ENCODE data around the gene ZNF2. TPM values are rescaled to one million over a fixed set of nuclear protein-coding genes. Genes with fewer than 3 reads are reported as not detected.
A peak's percentile ranks its signal among the peaks of the same experiment; 100 is the strongest.

ZNF2 gene
- polyA plus RNA-seq, 1 donor from 2014 or later = 4.1 TPM

DNA sequence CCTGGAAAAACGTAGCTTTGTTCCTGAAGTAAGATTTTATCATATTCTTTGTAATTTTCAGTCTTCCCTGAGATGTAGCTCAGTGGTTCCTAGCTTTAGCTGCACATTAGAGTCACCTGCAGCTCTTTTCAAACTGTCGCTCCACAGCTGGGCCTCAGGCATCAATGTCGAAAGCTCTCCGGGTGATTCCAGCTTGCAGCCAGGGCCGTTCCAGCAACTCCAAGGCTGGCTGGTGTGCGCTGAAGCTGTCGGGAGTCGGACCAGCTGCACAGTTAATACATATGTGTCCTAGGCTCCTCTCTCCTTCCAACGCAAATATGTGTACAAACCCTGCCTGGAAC, 609 bp upstream of the ZNF2 start:
- Histone ChIP-seq H3K9me3 (ENCODE audit: low read length) (no peaks in the 10 kb centered on the region), H3K9ac (ENCODE audit: low read length) (peak overlapping the region; percentile 87), H2AFZ (ENCODE audit: low read depth, low read length) (peak overlapping the region; percentile 97), H3K4me2 (ENCODE audit: low read length) (peak overlapping the region; percentile 96), H3K36me3 (ENCODE audit: insufficient read depth, low read length) (no peaks in the 10 kb centered on the region), H4K20me1 (ENCODE audit: insufficient read depth) (no peaks in the 10 kb centered on the region), H3K79me2 (replicated peaks; ENCODE audit: insufficient read depth, low read length) (peaks cover 18% of the 10 kb centered on the region), H3K27me3 (ENCODE audit: insufficient read depth, low read depth, low read length) (no peaks in the 10 kb centered on the region), H3F3A (ENCODE audit: insufficient read depth, low read length, poor library complexity, severe bottlenecking) (peaks cover 2% of the 10 kb centered on the region), H3K9me2 (ENCODE audit: insufficient read depth, low read length) (no peaks in the 10 kb centered on the region), H3K27ac (ENCODE audit: low read length) (peak overlapping the region; percentile 95), H3K4me3 (ENCODE audit: low read length) (peak overlapping the region; percentile 83)
- no peak for TF ChIP-seq SMC3 (conservative IDR thresholded peaks at IDR 0.05; ENCODE audit: poor library complexity)

DNA sequence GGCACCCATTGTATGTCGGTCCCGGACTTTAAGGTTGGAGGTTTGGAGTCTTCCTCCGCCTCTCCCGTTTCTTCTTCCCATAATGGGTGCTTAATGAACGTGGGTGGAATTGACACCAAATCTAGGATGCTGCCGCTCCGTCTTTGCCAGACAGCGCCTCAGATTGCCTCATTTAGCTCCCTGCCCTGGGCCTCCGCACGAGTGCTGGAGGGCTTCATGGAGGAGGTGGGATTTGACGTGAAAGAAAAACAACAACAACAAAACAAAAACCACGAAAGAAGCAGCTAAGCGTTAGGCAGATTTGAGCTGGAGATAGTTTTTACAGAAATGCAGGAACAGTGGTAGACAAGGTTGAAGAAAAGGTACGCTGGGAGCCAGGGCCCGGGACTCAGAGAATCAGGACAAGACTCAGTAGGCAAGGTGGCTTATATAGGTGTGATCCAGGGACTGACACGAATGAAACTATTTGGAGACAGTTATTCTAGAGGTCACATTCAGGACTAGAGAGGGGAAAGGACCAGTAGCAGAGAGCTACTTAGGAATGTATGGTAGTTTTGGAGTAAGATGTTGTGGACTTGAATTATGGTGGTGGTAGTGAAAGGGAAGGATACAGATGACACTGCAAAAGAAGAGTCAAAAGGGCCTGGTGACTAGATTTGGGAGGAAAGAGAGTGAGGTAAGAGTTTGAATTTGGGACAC, 605 bp downstream of the ZNF2 start:
- peak overlapping the region; percentile 93 for H2AFZ ChIP-seq (ENCODE audit: low read depth, low read length)
- H3K9ac ChIP-seq (ENCODE audit: low read length) = peak overlapping the region; percentile 87
- peak overlapping the region; percentile 95 for H3K27ac ChIP-seq (ENCODE audit: low read length)
- no peaks in the 10 kb centered on the region for H4K20me1 ChIP-seq (ENCODE audit: insufficient read depth)
- no peaks in the 10 kb centered on the region for H3K9me2 ChIP-seq (ENCODE audit: insufficient read depth, low read length)
- peaks cover 18% of the 10 kb centered on the region for H3K79me2 ChIP-seq (replicated peaks; ENCODE audit: insufficient read depth, low read length)
- no peaks in the 10 kb centered on the region for H3K9me3 ChIP-seq (ENCODE audit: low read length)
- H3K4me3 ChIP-seq (ENCODE audit: low read length) = peak overlapping the region; percentile 83
- no peaks in the 10 kb centered on the region for H3K36me3 ChIP-seq (ENCODE audit: insufficient read depth, low read length)
- no peaks in the 10 kb centered on the region for H3F3A ChIP-seq (ENCODE audit: insufficient read depth, low read length, poor library complexity, severe bottlenecking)
- H3K4me2 ChIP-seq (ENCODE audit: low read length) = peak overlapping the region; percentile 96
- no peaks in the 10 kb centered on the region for H3K27me3 ChIP-seq (ENCODE audit: insufficient read depth, low read depth, low read length)
- TF ChIP-seq, protein P1, sequence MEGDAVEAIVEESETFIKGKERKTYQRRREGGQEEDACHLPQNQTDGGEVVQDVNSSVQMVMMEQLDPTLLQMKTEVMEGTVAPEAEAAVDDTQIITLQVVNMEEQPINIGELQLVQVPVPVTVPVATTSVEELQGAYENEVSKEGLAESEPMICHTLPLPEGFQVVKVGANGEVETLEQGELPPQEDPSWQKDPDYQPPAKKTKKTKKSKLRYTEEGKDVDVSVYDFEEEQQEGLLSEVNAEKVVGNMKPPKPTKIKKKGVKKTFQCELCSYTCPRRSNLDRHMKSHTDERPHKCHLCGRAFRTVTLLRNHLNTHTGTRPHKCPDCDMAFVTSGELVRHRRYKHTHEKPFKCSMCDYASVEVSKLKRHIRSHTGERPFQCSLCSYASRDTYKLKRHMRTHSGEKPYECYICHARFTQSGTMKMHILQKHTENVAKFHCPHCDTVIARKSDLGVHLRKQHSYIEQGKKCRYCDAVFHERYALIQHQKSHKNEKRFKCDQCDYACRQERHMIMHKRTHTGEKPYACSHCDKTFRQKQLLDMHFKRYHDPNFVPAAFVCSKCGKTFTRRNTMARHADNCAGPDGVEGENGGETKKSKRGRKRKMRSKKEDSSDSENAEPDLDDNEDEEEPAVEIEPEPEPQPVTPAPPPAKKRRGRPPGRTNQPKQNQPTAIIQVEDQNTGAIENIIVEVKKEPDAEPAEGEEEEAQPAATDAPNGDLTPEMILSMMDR (IDR thresholded peaks at IDR 0.05; ENCODE audit: poor library complexity, severe bottlenecking) = no peak
- TF ChIP-seq POLR2AphosphoS5 (IDR thresholded peaks at IDR 0.05) (no peak), EP300 (conservative IDR thresholded peaks at IDR 0.05; ENCODE audit: poor library complexity, severe bottlenecking) (no peak)
- TF ChIP-seq, protein P2, sequence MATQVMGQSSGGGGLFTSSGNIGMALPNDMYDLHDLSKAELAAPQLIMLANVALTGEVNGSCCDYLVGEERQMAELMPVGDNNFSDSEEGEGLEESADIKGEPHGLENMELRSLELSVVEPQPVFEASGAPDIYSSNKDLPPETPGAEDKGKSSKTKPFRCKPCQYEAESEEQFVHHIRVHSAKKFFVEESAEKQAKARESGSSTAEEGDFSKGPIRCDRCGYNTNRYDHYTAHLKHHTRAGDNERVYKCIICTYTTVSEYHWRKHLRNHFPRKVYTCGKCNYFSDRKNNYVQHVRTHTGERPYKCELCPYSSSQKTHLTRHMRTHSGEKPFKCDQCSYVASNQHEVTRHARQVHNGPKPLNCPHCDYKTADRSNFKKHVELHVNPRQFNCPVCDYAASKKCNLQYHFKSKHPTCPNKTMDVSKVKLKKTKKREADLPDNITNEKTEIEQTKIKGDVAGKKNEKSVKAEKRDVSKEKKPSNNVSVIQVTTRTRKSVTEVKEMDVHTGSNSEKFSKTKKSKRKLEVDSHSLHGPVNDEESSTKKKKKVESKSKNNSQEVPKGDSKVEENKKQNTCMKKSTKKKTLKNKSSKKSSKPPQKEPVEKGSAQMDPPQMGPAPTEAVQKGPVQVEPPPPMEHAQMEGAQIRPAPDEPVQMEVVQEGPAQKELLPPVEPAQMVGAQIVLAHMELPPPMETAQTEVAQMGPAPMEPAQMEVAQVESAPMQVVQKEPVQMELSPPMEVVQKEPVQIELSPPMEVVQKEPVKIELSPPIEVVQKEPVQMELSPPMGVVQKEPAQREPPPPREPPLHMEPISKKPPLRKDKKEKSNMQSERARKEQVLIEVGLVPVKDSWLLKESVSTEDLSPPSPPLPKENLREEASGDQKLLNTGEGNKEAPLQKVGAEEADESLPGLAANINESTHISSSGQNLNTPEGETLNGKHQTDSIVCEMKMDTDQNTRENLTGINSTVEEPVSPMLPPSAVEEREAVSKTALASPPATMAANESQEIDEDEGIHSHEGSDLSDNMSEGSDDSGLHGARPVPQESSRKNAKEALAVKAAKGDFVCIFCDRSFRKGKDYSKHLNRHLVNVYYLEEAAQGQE (IDR thresholded peaks at IDR 0.05; ENCODE audit: borderline replicate concordance) = no peak

DNA sequence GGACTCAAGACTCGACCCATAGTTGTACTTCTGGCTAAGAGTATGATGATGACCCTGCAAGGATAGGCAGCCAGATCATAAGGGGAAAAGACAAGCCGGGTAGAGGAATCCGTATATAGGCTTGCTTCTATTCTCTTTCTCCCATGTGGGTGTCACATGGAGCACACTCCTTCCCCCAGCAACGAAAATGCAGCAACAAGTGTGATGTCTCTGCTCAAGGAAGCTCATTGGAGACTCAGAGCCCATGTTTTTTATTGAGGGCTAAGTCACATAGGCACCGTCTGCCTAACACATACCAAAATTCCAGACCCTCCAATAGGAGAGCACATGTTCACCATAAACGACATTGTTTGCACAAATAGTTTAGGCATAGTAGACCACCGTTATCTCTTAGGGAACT, 6.3 kb downstream of the ZNF2 start:
- TF ChIP-seq, protein P1 (IDR thresholded peaks at IDR 0.05; ENCODE audit: poor library complexity, severe bottlenecking) = no peak
- TF ChIP-seq EP300 (conservative IDR thresholded peaks at IDR 0.05; ENCODE audit: poor library complexity, severe bottlenecking) = no peak
- TF ChIP-seq TAF1 (IDR thresholded peaks at IDR 0.05; ENCODE audit: low read depth) = no peak
- no peak for TF ChIP-seq MXI1 (conservative IDR thresholded peaks at IDR 0.05; ENCODE audit: poor library complexity, severe bottlenecking)
- TF ChIP-seq SMC3 (conservative IDR thresholded peaks at IDR 0.05; ENCODE audit: poor library complexity) = no peak
- TF ChIP-seq, protein P2 (IDR thresholded peaks at IDR 0.05; ENCODE audit: borderline replicate concordance) = no peak
- TF ChIP-seq EZH2 (IDR thresholded peaks at IDR 0.05; ENCODE audit: borderline replicate concordance, insufficient read depth, low read length, poor library complexity, severe bottlenecking) = no peak
- TF ChIP-seq RAD21 (conservative IDR thresholded peaks at IDR 0.05) = no peak
- no peak for TF ChIP-seq POLR2AphosphoS5 (IDR thresholded peaks at IDR 0.05)
- H2AFZ ChIP-seq (ENCODE audit: low read depth, low read length) = no peak overlapping the region
- H3K9me2 ChIP-seq (ENCODE audit: insufficient read depth, low read length) = no peaks in the 10 kb centered on the region
- no peak overlapping the region for H3K27ac ChIP-seq (ENCODE audit: low read length)
- no peaks in the 10 kb centered on the region for H3K79me2 ChIP-seq (replicated peaks; ENCODE audit: insufficient read depth, low read length)
- no peaks in the 10 kb centered on the region for H4K20me1 ChIP-seq (ENCODE audit: insufficient read depth)
- H3K9ac ChIP-seq (ENCODE audit: low read length) = no peak overlapping the region
- no peaks in the 10 kb centered on the region for H3F3A ChIP-seq (ENCODE audit: insufficient read depth, low read length, poor library complexity, severe bottlenecking)
- H3K36me3 ChIP-seq (ENCODE audit: insufficient read depth, low read length) = no peaks in the 10 kb centered on the region
- H3K9me3 ChIP-seq (ENCODE audit: low read length) = peaks cover 22% of the 10 kb centered on the region
- no peaks in the 10 kb centered on the region for H3K27me3 ChIP-seq (ENCODE audit: insufficient read depth, low read depth, low read length)
- H3K4me2 ChIP-seq (ENCODE audit: low read length) = no peak overlapping the region
- H3K4me3 ChIP-seq (ENCODE audit: low read length) = no peak overlapping the region
